ENCODE measurements around the gene RNF207.

RNF207 gene

DNA sequence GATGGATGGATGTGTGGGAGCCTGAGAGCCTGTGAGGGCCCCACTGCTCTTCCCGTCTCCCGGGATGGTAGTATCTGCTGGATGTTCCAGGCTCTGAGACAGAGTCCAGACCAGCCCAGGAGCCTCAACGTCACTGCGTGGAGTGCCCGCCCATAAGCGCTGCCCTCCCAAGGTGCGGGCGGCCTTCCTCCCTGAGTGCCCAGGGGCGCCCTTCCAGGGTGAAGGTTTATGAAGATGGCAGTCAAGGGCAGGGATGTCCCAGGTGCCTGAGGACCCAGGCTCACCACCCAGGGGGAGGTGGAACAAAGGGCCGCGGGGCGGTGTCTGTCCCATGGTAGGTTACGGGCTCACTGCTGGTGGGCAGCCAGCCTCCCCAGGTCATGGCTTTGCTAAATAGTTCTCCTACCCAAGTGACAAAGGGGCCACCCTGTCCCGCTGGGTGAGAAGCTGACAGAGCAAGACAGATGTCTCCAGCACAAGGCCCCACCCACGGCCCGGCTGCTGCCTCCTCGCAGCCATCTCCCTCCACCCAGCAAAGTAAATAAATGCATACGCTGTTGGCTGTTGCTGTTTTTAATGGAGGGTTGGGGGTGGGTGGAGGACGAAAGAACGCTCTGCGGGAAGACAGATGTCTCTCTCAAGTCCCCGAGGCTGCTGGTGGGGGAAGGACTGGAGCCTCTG lies 63.9 kb downstream of the RNF207 start:
- no peak for DNase-seq

DNA sequence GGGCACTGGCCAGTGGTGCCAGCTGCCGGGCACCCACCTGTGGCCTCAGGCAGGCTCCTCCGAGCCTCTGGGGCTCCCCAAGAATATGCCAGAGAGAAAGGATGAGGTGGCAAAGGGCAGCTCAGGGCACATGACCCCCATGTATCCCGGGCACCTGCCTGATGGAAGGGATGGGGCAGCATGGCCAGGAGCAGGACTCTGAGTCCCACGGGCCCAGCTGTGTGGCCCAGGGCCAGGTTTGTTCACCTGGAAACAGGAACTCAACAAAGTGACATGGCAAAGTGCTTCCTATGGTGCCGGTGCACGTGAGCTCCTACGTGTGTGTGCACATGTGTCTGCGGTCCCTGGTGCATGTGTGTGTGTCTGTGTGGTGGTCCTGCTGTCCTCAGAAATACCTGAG lies 64.5 kb downstream of the RNF207 start:
- DNase-seq: no peak
